A375 (cell line): ENCODE measurements around the gene TBX15. TPM values are rescaled to one million over a fixed set of nuclear protein-coding genes. Genes with fewer than 3 reads are reported as not detected.

Experiments used
- small RNA-seq: library from RNA; depleted of rRNA; stranded (forward); fragments of <200 nt; gene quantifications from one replicate; pipeline ENCODE3, GENCODE V24; 2014
- total RNA-seq: library from RNA; depleted of rRNA; stranded (reverse); fragments of >200 nt; shearing (Covaris generic); gene quantifications from 2 replicates; pipeline ENCODE4 v1.2.3, GENCODE V29; 2014; rRNA removed

Gene TBX15
- total RNA-seq: 0.27 TPM in 1 of 2 replicates, not detected in the other

GRCh38 chr1:118988186-118989005 is at the start of gene TBX15:
Gene TBX15, minus strand, starts transcription at chr1:118988343. Its CDS starts 548 bp downstream, at chr1:118987795.

Small RNA genes lying within 50 kb of the gene (small RNA-seq; reads per million reads assigned to genes)
- not detected for gene AL139420.2

Other genes with a start within 250 kb of the TBX15 start
- 17.5 and 20.0 TPM in 2 replicates for gene WARS2, start 152.3 kb upstream of the TBX15 start, total RNA-seq